ENCODE data around the gene RIN3. TPM values are rescaled to one million over a fixed set of nuclear protein-coding genes. Genes with fewer than 3 reads are reported as not detected.

Gene RIN3, protein sequence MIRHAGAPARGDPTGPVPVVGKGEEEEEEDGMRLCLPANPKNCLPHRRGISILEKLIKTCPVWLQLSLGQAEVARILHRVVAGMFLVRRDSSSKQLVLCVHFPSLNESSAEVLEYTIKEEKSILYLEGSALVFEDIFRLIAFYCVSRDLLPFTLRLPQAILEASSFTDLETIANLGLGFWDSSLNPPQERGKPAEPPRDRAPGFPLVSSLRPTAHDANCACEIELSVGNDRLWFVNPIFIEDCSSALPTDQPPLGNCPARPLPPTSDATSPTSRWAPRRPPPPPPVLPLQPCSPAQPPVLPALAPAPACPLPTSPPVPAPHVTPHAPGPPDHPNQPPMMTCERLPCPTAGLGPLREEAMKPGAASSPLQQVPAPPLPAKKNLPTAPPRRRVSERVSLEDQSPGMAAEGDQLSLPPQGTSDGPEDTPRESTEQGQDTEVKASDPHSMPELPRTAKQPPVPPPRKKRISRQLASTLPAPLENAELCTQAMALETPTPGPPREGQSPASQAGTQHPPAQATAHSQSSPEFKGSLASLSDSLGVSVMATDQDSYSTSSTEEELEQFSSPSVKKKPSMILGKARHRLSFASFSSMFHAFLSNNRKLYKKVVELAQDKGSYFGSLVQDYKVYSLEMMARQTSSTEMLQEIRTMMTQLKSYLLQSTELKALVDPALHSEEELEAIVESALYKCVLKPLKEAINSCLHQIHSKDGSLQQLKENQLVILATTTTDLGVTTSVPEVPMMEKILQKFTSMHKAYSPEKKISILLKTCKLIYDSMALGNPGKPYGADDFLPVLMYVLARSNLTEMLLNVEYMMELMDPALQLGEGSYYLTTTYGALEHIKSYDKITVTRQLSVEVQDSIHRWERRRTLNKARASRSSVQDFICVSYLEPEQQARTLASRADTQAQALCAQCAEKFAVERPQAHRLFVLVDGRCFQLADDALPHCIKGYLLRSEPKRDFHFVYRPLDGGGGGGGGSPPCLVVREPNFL
- 10 to 100 TPM; 47.4 to 54.2 TPM for total RNA-seq

DNA sequence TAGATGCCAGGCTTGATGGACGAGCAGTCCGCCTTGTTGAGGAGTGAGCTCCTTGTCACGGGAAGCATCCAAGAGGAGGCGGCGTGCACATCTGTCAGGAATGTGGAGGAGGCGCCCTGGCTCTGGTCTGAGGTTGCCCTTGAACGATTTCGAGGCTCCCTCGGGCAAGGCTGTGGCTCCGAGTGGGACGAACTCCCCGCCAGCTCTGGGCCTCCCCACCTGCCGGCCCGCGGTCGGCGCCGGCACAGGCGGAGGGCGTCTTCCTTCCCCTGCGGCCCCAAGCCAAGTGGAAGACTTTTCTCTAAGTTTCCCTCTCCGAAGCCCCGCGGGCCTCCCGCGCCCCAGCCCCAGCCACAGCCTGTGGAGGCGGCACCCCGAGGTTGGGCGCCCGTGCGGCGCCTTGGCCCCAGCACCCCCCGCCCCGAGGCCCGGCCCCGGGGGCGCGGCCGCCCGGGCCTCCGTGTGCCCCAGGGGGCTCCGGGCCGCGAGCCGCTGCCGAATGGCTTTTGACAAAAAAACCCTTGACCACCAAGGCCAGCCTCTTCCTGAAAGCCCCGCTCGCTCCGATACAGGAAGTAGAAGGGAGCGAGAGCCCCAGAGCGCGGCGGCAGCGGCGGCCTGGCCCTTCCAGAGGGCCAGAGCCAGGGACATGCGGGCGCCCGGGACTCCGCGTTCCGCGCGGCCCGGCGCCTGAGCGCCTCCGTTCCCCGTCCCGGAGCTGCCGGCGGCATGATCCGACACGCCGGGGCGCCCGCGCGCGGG lies at the start of gene RIN3:
Gene RIN3, plus strand, starts transcription at position 578 of the 762 bp plus-strand sequence. Its CDS starts 152 bp downstream, at position 730.
- ATAC-seq (ENCODE audit: insufficient number of reproducible peaks, low FRiP score, low read depth) (peak; percentile 41), DNase-seq (ENCODE audit: low spot score) (no peak)
- H3K27ac ChIP-seq: peak within 1 kb of the TSS; percentile 89
- H3K27me3 ChIP-seq (replicated peaks; ENCODE audit: insufficient read depth): no peaks in the 10 kb centered on the region
- no peaks in the 10 kb centered on the region for H3K36me3 ChIP-seq
- peak within 1 kb of the TSS; percentile 97 for H3K4me3 ChIP-seq
- H3K4me1 ChIP-seq (ENCODE audit: control insufficient read depth in 1 of 2, low read depth in 2 of 2): peaks cover 9 to 60% of the 10 kb centered on the region in 2 donors
- TF ChIP-seq, protein P1, sequence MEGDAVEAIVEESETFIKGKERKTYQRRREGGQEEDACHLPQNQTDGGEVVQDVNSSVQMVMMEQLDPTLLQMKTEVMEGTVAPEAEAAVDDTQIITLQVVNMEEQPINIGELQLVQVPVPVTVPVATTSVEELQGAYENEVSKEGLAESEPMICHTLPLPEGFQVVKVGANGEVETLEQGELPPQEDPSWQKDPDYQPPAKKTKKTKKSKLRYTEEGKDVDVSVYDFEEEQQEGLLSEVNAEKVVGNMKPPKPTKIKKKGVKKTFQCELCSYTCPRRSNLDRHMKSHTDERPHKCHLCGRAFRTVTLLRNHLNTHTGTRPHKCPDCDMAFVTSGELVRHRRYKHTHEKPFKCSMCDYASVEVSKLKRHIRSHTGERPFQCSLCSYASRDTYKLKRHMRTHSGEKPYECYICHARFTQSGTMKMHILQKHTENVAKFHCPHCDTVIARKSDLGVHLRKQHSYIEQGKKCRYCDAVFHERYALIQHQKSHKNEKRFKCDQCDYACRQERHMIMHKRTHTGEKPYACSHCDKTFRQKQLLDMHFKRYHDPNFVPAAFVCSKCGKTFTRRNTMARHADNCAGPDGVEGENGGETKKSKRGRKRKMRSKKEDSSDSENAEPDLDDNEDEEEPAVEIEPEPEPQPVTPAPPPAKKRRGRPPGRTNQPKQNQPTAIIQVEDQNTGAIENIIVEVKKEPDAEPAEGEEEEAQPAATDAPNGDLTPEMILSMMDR (IDR thresholded peaks at IDR 0.05): no peak
- H3K9me3 ChIP-seq: no peaks in the 10 kb centered on the region

DNA sequence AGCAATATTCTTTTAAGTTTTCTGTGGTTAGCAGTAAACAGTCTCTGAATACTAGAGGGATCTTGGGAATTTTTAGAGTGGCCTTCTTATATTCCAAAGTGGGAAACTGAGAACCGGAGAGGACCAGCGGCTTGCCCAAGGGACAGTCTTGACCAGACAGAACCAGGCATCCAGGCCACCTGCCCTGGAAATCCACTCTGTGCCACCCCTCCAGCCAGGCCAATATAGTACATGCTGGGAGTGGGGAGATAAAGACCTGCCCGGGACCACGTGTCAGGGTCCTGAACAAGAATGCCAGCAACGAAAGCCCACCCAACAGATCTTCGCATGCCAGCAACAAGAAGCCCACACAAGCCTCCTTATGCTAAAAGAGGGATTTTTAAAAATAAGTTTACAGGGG lies 49.4 kb upstream of the RIN3 start:
- Histone ChIP-seq H3K27me3 (replicated peaks; ENCODE audit: insufficient read depth) (no peaks in the 10 kb centered on the region), H3K4me1 (ENCODE audit: control insufficient read depth in 1 of 2, low read depth in 2 of 2) (peaks cover 13 to 20% of the 10 kb centered on the region in 2 donors), H3K36me3 (no peaks in the 10 kb centered on the region), H3K27ac (no peak overlapping the region), H3K9me3 (no peaks in the 10 kb centered on the region), H3K4me3 (no peak overlapping the region)
- DNase-seq (ENCODE audit: low spot score) (no peak), ATAC-seq (ENCODE audit: insufficient number of reproducible peaks, low FRiP score, low read depth) (no peak)
- TF ChIP-seq, protein P1 (IDR thresholded peaks at IDR 0.05): no peak

DNA sequence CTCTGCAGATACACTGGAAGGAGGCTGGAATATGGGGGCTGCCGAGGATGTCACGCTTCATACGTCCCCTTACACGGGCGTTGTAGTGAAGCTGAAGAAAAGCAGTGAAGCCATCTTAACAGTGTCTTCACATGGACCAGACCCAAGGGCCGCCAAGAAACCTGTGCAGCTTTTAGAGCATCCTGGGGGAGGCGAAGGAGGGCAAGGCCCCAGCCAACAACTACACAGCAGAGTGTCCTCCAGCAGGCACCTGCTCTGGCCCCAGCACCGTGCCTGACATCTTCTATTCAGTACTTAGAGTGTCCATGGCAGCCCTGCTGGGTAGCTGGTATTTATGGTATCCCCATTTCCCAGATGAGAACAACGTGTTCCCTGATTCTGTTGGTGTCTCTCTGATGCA lies 48.9 kb upstream of the RIN3 start:
- H3K4me1 ChIP-seq (ENCODE audit: control insufficient read depth in 1 of 2, low read depth in 2 of 2): peaks cover 13 to 20% of the 10 kb centered on the region in 2 donors
- ATAC-seq (ENCODE audit: insufficient number of reproducible peaks, low FRiP score, low read depth): no peak
- H3K36me3 ChIP-seq: no peaks in the 10 kb centered on the region
- no peak overlapping the region for H3K4me3 ChIP-seq
- no peak overlapping the region for H3K27ac ChIP-seq
- no peaks in the 10 kb centered on the region for H3K27me3 ChIP-seq (replicated peaks; ENCODE audit: insufficient read depth)
- TF ChIP-seq, protein P1 (IDR thresholded peaks at IDR 0.05): no peak
- H3K9me3 ChIP-seq: no peaks in the 10 kb centered on the region
- DNase-seq (ENCODE audit: low spot score): no peak

DNA sequence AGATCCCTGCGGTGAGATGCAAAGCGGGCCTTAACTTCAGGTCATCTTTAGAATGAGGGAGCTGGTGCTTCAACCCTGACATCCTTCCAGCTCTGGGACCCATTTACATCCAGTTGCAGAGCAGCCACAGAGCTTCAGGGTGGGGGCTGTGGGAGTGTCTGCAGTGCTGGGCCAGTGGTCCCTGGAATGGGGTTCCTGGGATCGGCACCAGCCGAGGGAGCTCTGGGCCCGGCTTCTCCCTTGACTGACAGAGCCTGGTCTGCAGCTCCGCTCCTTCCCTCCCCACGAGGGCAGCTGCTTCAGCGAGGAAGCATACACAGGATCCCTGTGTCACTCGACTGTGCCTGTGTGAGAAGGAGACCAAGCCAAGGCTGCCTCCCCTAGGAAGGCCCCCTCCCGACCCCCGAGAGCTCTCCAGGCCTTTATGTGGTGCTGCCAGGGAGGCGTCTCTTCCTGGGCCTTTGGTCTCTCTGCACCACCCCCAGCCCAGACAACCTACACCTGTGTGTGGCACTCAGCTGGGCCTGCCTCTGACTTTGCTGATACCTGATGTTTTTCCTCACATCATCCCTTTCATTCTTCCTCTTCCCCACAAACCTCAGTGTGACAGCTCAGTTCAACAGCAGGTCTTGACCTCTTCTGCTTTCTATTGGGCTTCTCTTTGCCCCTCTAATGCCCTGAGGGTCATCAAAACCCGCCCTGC lies 48.1 kb upstream of the RIN3 start:
- Histone ChIP-seq H3K4me1 (ENCODE audit: control insufficient read depth in 1 of 2, low read depth in 2 of 2) (peaks cover 13 to 16% of the 10 kb centered on the region in 2 donors), H3K36me3 (no peaks in the 10 kb centered on the region), H3K4me3 (no peak overlapping the region), H3K9me3 (no peaks in the 10 kb centered on the region), H3K27ac (no peak overlapping the region), H3K27me3 (replicated peaks; ENCODE audit: insufficient read depth) (no peaks in the 10 kb centered on the region)
- no peak for ATAC-seq (ENCODE audit: insufficient number of reproducible peaks, low FRiP score, low read depth)
- TF ChIP-seq, protein P1 (IDR thresholded peaks at IDR 0.05): no peak
- DNase-seq (ENCODE audit: low spot score): no peak

Data from thoracic aorta (tissue), 2 donors.